Panc1 (cell line): ENCODE measurements around the gene CHMP2B. TPM values are rescaled to one million over a fixed set of nuclear protein-coding genes. Genes with fewer than 3 reads are reported as not detected.

Source experiments
- ATAC-seq: fragments of 200-7000 bp; cut with Tn5 transposase; 2 replicates; pipeline ENCODE4 v1.9.1; 2020; ENCODE audit warnings: mild to moderate bottlenecking, moderate library complexity
- BruUV-seq: library from RNA; stranded (reverse); fragments of 400-500 nt; replicated peaks from 2 replicates; lab custom pipeline; 2021; lab: Mats Ljungman, UMichigan
- CTCF ChIA-PET: fragments of 300-600 bp; sonication (Branson Sonifier 250); formaldehyde crosslinking; loops from one replicate; lab custom pipeline; 2022; ENCODE audit warnings: antibody characterized with exemption; lab: Charles Lee
- POLR2A ChIA-PET: fragments of 300-600 bp; sonication (Branson Sonifier 250); formaldehyde crosslinking; loops from one replicate; lab custom pipeline; 2022; ENCODE audit warnings: antibody characterized with exemption; lab: Charles Lee
- DNase-seq: peaks from one replicate; pipeline ENCODE4 v3.0.0-alpha.2; 2010; ENCODE audit warnings: low read depth, low spot score
- H3K27ac ChIP-seq: 2 replicates; pipeline ENCODE4 v1.5.1; 2011; ENCODE audit warnings: mild to moderate bottlenecking, low read length, inconsistent platforms
- H3K27me3 ChIP-seq: fragments of 200-500 bp; sonication (Bioruptor generic); 2 replicates; pipeline ENCODE4 v1.6.0; 2014; ENCODE audit warnings: low read length, inconsistent platforms; ENCODE audit not compliant: control insufficient read depth, insufficient read depth
- H3K36me3 ChIP-seq: fragments of 200-500 bp; sonication (Bioruptor generic); 2 replicates; pipeline ENCODE4 v1.5.1; 2014; ENCODE audit warnings: inconsistent platforms, mild to moderate bottlenecking, low read length, moderate library complexity; ENCODE audit not compliant: control insufficient read depth, insufficient read depth
- H3K4me1 ChIP-seq: 2 replicates; pipeline ENCODE4 v1.5.1; 2011; ENCODE audit warnings: inconsistent platforms, mild to moderate bottlenecking, low read length, moderate library complexity; ENCODE audit not compliant: control insufficient read depth, insufficient read depth
- H3K4me3 ChIP-seq, 2 experiments: 2 replicates each; pipeline ENCODE4 v1.5.1; 2011 to 2012; ENCODE audit warnings: low read depth in 2 of 2, low read length in 2 of 2, mild to moderate bottlenecking in 2 of 2, inconsistent platforms in 1 of 2, moderate library complexity in 1 of 2
- H3K9me3 ChIP-seq: fragments of 200-500 bp; sonication (Bioruptor generic); 2 replicates; pipeline ENCODE4 v1.5.1; 2014; ENCODE audit warnings: low read depth, mild to moderate bottlenecking, inconsistent platforms, low read length, moderate library complexity; ENCODE audit not compliant: control insufficient read depth, insufficient read depth
- POLR2AphosphoS5 ChIP-seq: IDR thresholded peaks from 2 replicates; pipeline ENCODE4 v1.6.1; 2012; ENCODE audit warnings: mild to moderate bottlenecking, low read depth, low read length, moderate library complexity
- SIN3A ChIP-seq: IDR thresholded peaks from 2 replicates; pipeline ENCODE4 v1.6.1; 2012; ENCODE audit warnings: low read depth, mild to moderate bottlenecking, low read length, moderate library complexity, borderline replicate concordance; ENCODE audit not compliant: insufficient read depth
- TCF7L2 ChIP-seq: IDR thresholded peaks from 2 replicates; pipeline ENCODE4 v1.6.1; 2011; ENCODE audit warnings: mild to moderate bottlenecking, low read depth, low read length, inconsistent platforms
- in situ Hi-C: cut with HindIII; loops from 2 replicates; pipeline ENCODE4 v1.10.0; 2016; ENCODE audit warnings: low sequenced_read_pairs, low pct_unique_long_range_greater_than_20kb
- intact Hi-C: fragments of 100-400 bp; cut with micrococcal nuclease; formaldehyde crosslinking; loops from one replicate; pipeline ENCODE4 v1.10.0; 2022; ENCODE audit not compliant: unreplicated experiment
- total RNA-seq: library from RNA; stranded (reverse); gene quantifications from one replicate; pipeline ENCODE4 v1.2.1, GENCODE V29; 2021; ENCODE audit not compliant: unreplicated experiment
- TF ChIP-seq, protein P1 (sequence below), 2 experiments: IDR thresholded peaks; 2 replicates each; pipeline ENCODE4 v1.6.1; 2011 to 2012; ENCODE audit warnings: low read depth in 2 of 2, control low read depth in 1 of 2, low read length in 1 of 2, mild to moderate bottlenecking in 1 of 2, moderate library complexity in 1 of 2; ENCODE audit not compliant: insufficient read depth in 1 of 2
- TF ChIP-seq, protein P2 (sequence below): fragments of 450-650 bp; IDR thresholded peaks from 2 replicates; pipeline ENCODE4 v1.5.1; 2017; ENCODE audit warnings: mild to moderate bottlenecking

CHMP2B gene
- total RNA-seq, 1 experiment from 2014 or later, result 32.7 TPM

DNA sequence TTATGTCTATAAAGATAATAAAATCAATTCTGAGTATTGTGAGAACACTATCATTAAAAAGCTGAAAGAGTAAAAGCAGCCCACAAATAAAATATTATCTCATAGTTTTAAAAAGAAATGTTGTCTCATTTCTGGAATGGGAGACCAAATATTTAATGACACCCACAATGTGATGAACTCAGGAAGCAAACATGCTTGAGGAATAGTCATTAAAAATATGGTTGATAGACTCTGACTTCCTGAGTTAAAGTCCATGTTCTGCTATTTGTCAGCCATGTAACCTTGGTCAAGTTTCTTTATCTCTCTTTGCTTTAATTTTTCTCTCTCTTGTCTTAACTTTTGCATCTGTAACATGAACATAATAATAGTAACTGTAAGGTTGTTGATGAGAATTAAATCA, 35.5 kb upstream of the CHMP2B start:
- ChIA-PET CTCF (no interaction called here), POLR2A (no interaction called here)
- intact Hi-C loops, result no loop called here

DNA sequence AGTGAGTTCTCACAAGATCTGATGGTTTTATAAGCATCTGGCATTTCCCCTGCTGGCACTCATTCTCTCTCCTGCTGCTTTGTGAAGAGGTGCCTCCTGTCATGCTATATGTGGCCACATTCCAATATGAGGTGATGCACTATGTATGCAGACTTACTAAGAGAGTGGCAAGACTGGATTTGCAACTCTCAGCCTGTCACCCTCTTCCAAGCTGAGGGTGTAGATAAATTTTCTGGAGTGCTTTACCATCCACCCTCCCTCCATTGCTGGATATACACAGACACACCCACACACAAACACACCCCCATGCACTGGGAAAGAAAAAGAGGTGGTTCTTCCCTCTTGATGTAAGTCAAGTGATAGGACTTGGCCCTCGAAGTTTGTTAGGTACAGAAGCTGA, 30.2 kb upstream of the CHMP2B start:
- intact Hi-C loops, result no loop called here
- TF ChIP-seq SIN3A (no peak), POLR2AphosphoS5 (no peak), TCF7L2 (no peak)
- TF ChIP-seq, protein P1, sequence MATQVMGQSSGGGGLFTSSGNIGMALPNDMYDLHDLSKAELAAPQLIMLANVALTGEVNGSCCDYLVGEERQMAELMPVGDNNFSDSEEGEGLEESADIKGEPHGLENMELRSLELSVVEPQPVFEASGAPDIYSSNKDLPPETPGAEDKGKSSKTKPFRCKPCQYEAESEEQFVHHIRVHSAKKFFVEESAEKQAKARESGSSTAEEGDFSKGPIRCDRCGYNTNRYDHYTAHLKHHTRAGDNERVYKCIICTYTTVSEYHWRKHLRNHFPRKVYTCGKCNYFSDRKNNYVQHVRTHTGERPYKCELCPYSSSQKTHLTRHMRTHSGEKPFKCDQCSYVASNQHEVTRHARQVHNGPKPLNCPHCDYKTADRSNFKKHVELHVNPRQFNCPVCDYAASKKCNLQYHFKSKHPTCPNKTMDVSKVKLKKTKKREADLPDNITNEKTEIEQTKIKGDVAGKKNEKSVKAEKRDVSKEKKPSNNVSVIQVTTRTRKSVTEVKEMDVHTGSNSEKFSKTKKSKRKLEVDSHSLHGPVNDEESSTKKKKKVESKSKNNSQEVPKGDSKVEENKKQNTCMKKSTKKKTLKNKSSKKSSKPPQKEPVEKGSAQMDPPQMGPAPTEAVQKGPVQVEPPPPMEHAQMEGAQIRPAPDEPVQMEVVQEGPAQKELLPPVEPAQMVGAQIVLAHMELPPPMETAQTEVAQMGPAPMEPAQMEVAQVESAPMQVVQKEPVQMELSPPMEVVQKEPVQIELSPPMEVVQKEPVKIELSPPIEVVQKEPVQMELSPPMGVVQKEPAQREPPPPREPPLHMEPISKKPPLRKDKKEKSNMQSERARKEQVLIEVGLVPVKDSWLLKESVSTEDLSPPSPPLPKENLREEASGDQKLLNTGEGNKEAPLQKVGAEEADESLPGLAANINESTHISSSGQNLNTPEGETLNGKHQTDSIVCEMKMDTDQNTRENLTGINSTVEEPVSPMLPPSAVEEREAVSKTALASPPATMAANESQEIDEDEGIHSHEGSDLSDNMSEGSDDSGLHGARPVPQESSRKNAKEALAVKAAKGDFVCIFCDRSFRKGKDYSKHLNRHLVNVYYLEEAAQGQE (IDR thresholded peaks at IDR 0.05; ENCODE audit: insufficient read depth in 1 of 2, low read depth in 2 of 2, low read length in 1 of 2), result no peak
- TF ChIP-seq, protein P2, sequence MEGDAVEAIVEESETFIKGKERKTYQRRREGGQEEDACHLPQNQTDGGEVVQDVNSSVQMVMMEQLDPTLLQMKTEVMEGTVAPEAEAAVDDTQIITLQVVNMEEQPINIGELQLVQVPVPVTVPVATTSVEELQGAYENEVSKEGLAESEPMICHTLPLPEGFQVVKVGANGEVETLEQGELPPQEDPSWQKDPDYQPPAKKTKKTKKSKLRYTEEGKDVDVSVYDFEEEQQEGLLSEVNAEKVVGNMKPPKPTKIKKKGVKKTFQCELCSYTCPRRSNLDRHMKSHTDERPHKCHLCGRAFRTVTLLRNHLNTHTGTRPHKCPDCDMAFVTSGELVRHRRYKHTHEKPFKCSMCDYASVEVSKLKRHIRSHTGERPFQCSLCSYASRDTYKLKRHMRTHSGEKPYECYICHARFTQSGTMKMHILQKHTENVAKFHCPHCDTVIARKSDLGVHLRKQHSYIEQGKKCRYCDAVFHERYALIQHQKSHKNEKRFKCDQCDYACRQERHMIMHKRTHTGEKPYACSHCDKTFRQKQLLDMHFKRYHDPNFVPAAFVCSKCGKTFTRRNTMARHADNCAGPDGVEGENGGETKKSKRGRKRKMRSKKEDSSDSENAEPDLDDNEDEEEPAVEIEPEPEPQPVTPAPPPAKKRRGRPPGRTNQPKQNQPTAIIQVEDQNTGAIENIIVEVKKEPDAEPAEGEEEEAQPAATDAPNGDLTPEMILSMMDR, result no peak
- Histone ChIP-seq H3K9me3 (no peaks in the 10 kb centered on the region), H3K27me3 (no peaks in the 10 kb centered on the region), H3K4me3 (no peak overlapping the region), H3K36me3 (no peaks in the 10 kb centered on the region), H3K27ac (no peak overlapping the region), H3K4me1 (no peaks in the 10 kb centered on the region)
- POLR2A ChIA-PET, result no interaction called here
- CTCF ChIA-PET, result no interaction called here
- DNase-seq (no peak), ATAC-seq (no peak)
- in situ Hi-C loops, result no loop called here
- BruUV-seq, result no TSS peak

More for the DNA sequence above, 35.5 kb upstream of the CHMP2B start:
- Histone ChIP-seq H3K27me3 (no peaks in the 10 kb centered on the region), H3K9me3 (no peaks in the 10 kb centered on the region), H3K4me3 (no peak overlapping the region), H3K27ac (no peak overlapping the region), H3K4me1 (no peaks in the 10 kb centered on the region), H3K36me3 (no peaks in the 10 kb centered on the region)
- DNase-seq (no peak), ATAC-seq (no peak)
- in situ Hi-C loops, result no loop called here
- TF ChIP-seq TCF7L2 (no peak), SIN3A (no peak)
- BruUV-seq, result no TSS peak

DNA sequence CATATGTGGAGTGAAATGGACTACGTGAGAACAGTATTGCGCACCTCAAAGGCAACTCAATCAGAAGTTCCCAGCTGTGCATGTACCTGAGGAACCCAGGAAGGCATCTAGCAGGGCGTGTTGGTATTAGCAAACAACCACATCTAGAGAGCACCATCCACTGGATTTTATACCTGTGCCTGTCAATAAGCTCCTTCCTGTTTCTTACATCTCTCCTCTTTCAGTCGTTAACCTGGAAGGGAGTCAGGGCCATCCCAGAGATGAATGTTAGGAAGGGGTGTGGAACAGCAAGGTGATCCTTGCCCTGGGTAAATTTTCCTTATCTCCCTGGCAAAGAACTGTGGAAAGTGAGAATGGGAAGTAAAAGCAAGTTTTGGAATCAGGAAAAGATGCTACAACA, 29.6 kb upstream of the CHMP2B start:
- Histone ChIP-seq H3K4me1 (no peaks in the 10 kb centered on the region), H3K9me3 (no peaks in the 10 kb centered on the region), H3K4me3 (no peak overlapping the region), H3K36me3 (no peaks in the 10 kb centered on the region), H3K27me3 (no peaks in the 10 kb centered on the region), H3K27ac (no peak overlapping the region)
- no peak for DNase-seq
- no peak for TF ChIP-seq SIN3A
- TF ChIP-seq, protein P2, result no peak
- TF ChIP-seq TCF7L2, result no peak
- TF ChIP-seq, protein P1 (IDR thresholded peaks at IDR 0.05; ENCODE audit: insufficient read depth in 1 of 2, low read depth in 2 of 2, low read length in 1 of 2), result no peak
- no peak for TF ChIP-seq POLR2AphosphoS5
- CTCF ChIA-PET, result no interaction called here
- POLR2A ChIA-PET, result no interaction called here
- no peak for ATAC-seq
- intact Hi-C loops (no loop called here), in situ Hi-C loops (no loop called here)
- BruUV-seq, result no TSS peak
